Prostate gland (tissue), 2 donors: ENCODE measurements around the gene POFUT1.
"Not testable (repeated sequence)": the region's sequence is repeated elsewhere in the genome, so short reads cannot be mapped to it uniquely, and the experiment has no call there.

Source experiments
- POLR2A ChIP-seq: fragments of 450-650 bp; IDR thresholded peaks from one replicate; pipeline ENCODE4 v1.6.1; 2016; ENCODE audit warnings: antibody characterized with exemption, mild to moderate bottlenecking
- TF ChIP-seq, protein P1 (sequence below), 4 experiments: fragments of 200-600 bp in 2 of 4; fragments of 450-650 bp in 2 of 4; sonication (generic) in 2 of 4; IDR thresholded peaks; 1 replicate in 3 of 4; 2 replicates in 1 of 4; pipeline ENCODE4 v1.5.1; 2016 to 2019; ENCODE audit warnings: antibody characterized with exemption in 4 of 4, mild to moderate bottlenecking in 2 of 4, moderate library complexity in 2 of 4

DNA sequence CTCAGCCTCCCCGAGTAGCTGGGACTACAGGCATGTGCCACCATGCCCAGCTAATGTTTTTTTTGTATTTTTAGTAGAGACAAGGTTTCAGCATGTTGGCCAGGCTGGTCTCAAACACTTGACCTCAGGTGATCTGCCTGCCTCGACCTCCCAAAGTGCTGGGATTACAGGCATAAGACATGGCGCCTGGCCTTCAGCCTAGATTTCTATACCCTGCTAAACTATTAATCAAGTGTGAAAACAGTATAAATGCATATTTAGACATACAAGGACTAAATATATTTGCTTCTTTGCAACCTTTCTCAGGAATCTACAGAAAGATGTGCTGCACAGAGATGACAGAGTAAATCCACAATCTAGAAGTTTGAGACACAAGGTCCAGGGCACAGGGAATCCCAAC is 67.5 kb downstream of the POFUT1 start:
- TF ChIP-seq, protein P1, sequence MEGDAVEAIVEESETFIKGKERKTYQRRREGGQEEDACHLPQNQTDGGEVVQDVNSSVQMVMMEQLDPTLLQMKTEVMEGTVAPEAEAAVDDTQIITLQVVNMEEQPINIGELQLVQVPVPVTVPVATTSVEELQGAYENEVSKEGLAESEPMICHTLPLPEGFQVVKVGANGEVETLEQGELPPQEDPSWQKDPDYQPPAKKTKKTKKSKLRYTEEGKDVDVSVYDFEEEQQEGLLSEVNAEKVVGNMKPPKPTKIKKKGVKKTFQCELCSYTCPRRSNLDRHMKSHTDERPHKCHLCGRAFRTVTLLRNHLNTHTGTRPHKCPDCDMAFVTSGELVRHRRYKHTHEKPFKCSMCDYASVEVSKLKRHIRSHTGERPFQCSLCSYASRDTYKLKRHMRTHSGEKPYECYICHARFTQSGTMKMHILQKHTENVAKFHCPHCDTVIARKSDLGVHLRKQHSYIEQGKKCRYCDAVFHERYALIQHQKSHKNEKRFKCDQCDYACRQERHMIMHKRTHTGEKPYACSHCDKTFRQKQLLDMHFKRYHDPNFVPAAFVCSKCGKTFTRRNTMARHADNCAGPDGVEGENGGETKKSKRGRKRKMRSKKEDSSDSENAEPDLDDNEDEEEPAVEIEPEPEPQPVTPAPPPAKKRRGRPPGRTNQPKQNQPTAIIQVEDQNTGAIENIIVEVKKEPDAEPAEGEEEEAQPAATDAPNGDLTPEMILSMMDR (IDR thresholded peaks at IDR 0.05): not testable (repeated sequence)
- not testable (repeated sequence) for TF ChIP-seq POLR2A
